Muscle layer of duodenum (tissue), 2 donors: Measurements from ENCODE around the gene MAP3K20.
"Not testable (repeated sequence)": the region's sequence is repeated elsewhere in the genome, so short reads cannot be mapped to it uniquely, and the experiment has no call there.

Experiments
- H3K27ac ChIP-seq: one replicate; pipeline ENCODE4 v1.7.0; 2013; ENCODE audit warnings: mild to moderate bottlenecking, low read length
- H3K27me3 ChIP-seq: one replicate; pipeline ENCODE4 v1.7.0; 2013; ENCODE audit warnings: low read depth, mild to moderate bottlenecking, control low read depth, low read length
- H3K36me3 ChIP-seq, 2 donors: one replicate each; pipeline ENCODE4 v1.7.0; 2013; ENCODE audit warnings: low read length in 2 of 2, control low read depth in 1 of 2, mild to moderate bottlenecking in 1 of 2; ENCODE audit not compliant: insufficient read depth in 2 of 2, control insufficient read depth in 1 of 2
- H3K4me1 ChIP-seq, 2 donors: one replicate each; pipeline ENCODE4 v1.7.0; 2013; ENCODE audit warnings: low read length in 2 of 2, mild to moderate bottlenecking in 2 of 2, control low read depth in 1 of 2, moderate library complexity in 1 of 2; ENCODE audit not compliant: insufficient read depth in 2 of 2, control insufficient read depth in 1 of 2
- H3K4me3 ChIP-seq, 2 donors: one replicate each; pipeline ENCODE4 v1.7.0; 2013; ENCODE audit warnings: low read length in 2 of 2, low read depth in 1 of 2, mild to moderate bottlenecking in 1 of 2
- H3K9me3 ChIP-seq, 2 donors: one replicate each; pipeline ENCODE4 v1.7.0; 2013; ENCODE audit warnings: low read length in 2 of 2, control low read depth in 1 of 2, mild to moderate bottlenecking in 1 of 2; ENCODE audit not compliant: control insufficient read depth in 1 of 2
- donor health status: healthy.

The MAP3K20 gene

GRCh38 chr2:173149491-173149890, 73.8 kb downstream of the MAP3K20 start:
- no peaks in the 10 kb centered on the region for H3K36me3 ChIP-seq
- no peaks in the 10 kb centered on the region for H3K9me3 ChIP-seq
- no peaks in the 10 kb centered on the region for H3K27me3 ChIP-seq
- no peak overlapping the region for H3K4me3 ChIP-seq
- H3K4me1 ChIP-seq = no peaks in the 10 kb centered on the region
- H3K27ac ChIP-seq = no peak overlapping the region

- Histone ChIP-seq H3K4me3 (no peak overlapping the region), H3K27me3 (no peaks in the 10 kb centered on the region), H3K9me3 (no peaks in the 10 kb centered on the region), H3K36me3 (no peaks in the 10 kb centered on the region), H3K27ac (no peak overlapping the region), H3K4me1 (no peaks in the 10 kb centered on the region)
Observed at GRCh38 chr2:173150087-173150486, 74.4 kb downstream of the MAP3K20 start.

DNA sequence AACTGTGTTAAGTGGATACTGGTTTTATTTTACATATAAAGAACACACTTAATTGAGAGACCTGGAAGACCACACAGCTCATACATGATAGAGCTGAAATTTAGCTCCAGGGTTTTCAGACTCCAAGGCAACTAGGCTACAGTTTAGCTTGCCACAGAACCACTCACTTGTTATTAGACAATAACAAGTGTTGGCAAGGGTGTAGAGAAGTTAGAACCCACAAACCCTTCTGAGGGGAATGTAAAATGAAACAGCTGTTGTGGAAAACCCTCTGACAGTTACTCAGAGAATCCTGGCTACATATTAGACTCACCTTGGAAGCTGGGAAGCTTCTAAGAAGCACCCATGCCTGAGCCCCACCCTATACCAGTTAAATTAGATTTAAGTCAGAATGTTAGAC, 75.3 kb downstream of the MAP3K20 start:
- no peak overlapping the region for H3K27ac ChIP-seq

GRCh38 chr2:173151671-173152401, 76.2 kb downstream of the MAP3K20 start:
- Histone ChIP-seq H3K27me3 (no peaks in the 10 kb centered on the region), H3K4me3 (no peak overlapping the region), H3K4me1 (no peaks in the 10 kb centered on the region), H3K27ac (no peak overlapping the region), H3K36me3 (no peaks in the 10 kb centered on the region), H3K9me3 (no peaks in the 10 kb centered on the region)

More for the DNA sequence above, 75.3 kb downstream of the MAP3K20 start:
- Histone ChIP-seq H3K4me3 (no peak overlapping the region), H3K4me1 (no peaks in the 10 kb centered on the region), H3K9me3 (no peaks in the 10 kb centered on the region), H3K36me3 (no peaks in the 10 kb centered on the region), H3K27me3 (no peaks in the 10 kb centered on the region)

- Histone ChIP-seq H3K27ac (no peak overlapping the region), H3K9me3 (no peaks in the 10 kb centered on the region), H3K4me1 (no peaks in the 10 kb centered on the region), H3K27me3 (no peaks in the 10 kb centered on the region), H3K4me3 (no peak overlapping the region), H3K36me3 (no peaks in the 10 kb centered on the region)
Observed at GRCh38 chr2:173153301-173153885, 77.7 kb downstream of the MAP3K20 start.

GRCh38 chr2:173157676-173158293, 82.1 kb downstream of the MAP3K20 start:
- H3K36me3 ChIP-seq = no peaks in the 10 kb centered on the region
- no peaks in the 10 kb centered on the region for H3K27me3 ChIP-seq
- H3K9me3 ChIP-seq = no peaks in the 10 kb centered on the region
- H3K27ac ChIP-seq = no peak overlapping the region
- H3K4me3 ChIP-seq = no peak overlapping the region
- H3K4me1 ChIP-seq = peaks cover 3 to 15% of the 10 kb centered on the region in 2 donors

GRCh38 chr2:173159791-173160463, 84.3 kb downstream of the MAP3K20 start:
- no peaks in the 10 kb centered on the region for H3K36me3 ChIP-seq
- H3K27ac ChIP-seq = peak overlapping the region; percentile 79
- no peaks in the 10 kb centered on the region for H3K27me3 ChIP-seq
- H3K4me3 ChIP-seq = no peak overlapping the region
- H3K9me3 ChIP-seq = no peaks in the 10 kb centered on the region
- H3K4me1 ChIP-seq = peaks cover 8 to 15% of the 10 kb centered on the region in 2 donors

DNA sequence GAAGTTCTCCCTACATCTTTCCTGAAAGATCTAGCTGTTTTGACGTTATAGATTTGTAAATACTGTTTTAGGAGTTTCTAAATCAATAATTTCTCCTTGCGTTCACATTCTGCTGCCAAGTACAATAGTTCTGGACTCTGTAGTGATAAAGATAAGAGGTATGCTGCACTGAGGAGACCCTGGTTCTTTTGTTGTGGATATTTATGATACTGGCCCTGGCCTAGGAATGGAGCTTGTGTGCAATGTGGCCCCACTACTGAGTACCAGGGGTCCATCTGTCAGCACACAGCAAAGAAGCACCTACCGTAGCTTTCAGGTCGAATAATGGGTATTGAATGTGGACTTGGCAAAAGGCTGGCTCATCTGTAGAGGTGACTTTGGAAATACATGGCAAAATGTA, 85.0 kb downstream of the MAP3K20 start:
- Histone ChIP-seq H3K9me3 (no peaks in the 10 kb centered on the region), H3K27me3 (no peaks in the 10 kb centered on the region), H3K27ac (peak overlapping the region; percentile 79), H3K36me3 (no peaks in the 10 kb centered on the region), H3K4me1 (peaks cover 8 to 15% of the 10 kb centered on the region in 2 donors), H3K4me3 (no peak overlapping the region)

DNA sequence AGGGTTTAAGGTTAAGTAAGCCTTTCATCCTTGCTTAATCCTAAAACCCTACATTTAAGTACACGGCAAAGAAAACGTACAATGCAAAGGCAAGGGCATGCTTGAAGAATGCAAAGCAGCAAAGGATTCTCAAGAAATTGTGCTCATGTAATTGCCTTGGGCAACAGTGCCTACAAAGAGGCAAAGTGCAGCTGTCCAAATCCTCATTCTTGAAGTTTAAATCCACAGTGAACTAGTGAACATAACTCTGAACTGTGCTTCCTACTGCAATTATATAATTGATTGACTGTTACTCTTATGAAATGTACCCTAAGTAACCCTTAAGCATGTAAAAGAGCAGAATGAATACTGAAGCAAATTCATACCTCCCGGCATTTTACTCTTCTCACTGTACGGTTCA, 85.4 kb downstream of the MAP3K20 start:
- Histone ChIP-seq H3K36me3 (no peaks in the 10 kb centered on the region), H3K9me3 (no peaks in the 10 kb centered on the region), H3K4me1 (peaks cover 8 to 15% of the 10 kb centered on the region in 2 donors), H3K27ac (peak overlapping the region; percentile 79), H3K27me3 (no peaks in the 10 kb centered on the region), H3K4me3 (no peak overlapping the region)

- H3K27me3 ChIP-seq = no peaks in the 10 kb centered on the region
- H3K4me1 ChIP-seq = peaks cover 8 to 15% of the 10 kb centered on the region in 2 donors
- H3K4me3 ChIP-seq = no peak overlapping the region
- H3K27ac ChIP-seq = peak overlapping the region; percentile 79
- no peaks in the 10 kb centered on the region for H3K9me3 ChIP-seq
- H3K36me3 ChIP-seq = no peaks in the 10 kb centered on the region
Observed at GRCh38 chr2:173161507-173161906, 85.9 kb downstream of the MAP3K20 start.

GRCh38 chr2:173163357-173163756, 87.7 kb downstream of the MAP3K20 start:
- not testable (repeated sequence) for H3K27ac ChIP-seq, H3K27me3 ChIP-seq, H3K36me3 ChIP-seq, H3K4me3 ChIP-seq, H3K9me3 ChIP-seq
- H3K4me1 ChIP-seq = peaks cover 8 to 15% of the 10 kb centered on the region in 2 donors
